CD8-positive, alpha-beta memory T cell (primary cell): ENCODE measurements around the gene AUP1. TPM values are rescaled to one million over a fixed set of nuclear protein-coding genes. Genes with fewer than 3 reads are reported as not detected.

Experiments used
- CTCF ChIA-PET: fragments of 350-600 bp; sonication (Branson Sonifier 250); formaldehyde crosslinking; loops from one replicate; lab custom pipeline; 2021; ENCODE audit warnings: antibody characterized with exemption; lab: Charles Lee
- POLR2A ChIA-PET: fragments of 350-600 bp; sonication (Branson Sonifier 250); formaldehyde crosslinking; loops from one replicate; lab custom pipeline; 2021; ENCODE audit warnings: antibody characterized with exemption; lab: Charles Lee
- DNase-seq, 5 donors: peaks; one replicate each; pipeline versions ENCODE4 v3.0.0 to v3.0.0-alpha.2; 2020 to 2022; ENCODE audit warnings: mixed read lengths in 1 of 5
- H3K27ac ChIP-seq: one replicate; pipeline ENCODE4 v1.7.0; 2013; ENCODE audit warnings: low read depth, mild to moderate bottlenecking, low read length, moderate library complexity
- H3K27me3 ChIP-seq: 2 replicates; pipeline ENCODE4 v1.7.0; 2013; ENCODE audit warnings: low read length, mild to moderate bottlenecking; ENCODE audit not compliant: insufficient read depth, poor library complexity, severe bottlenecking
- H3K36me3 ChIP-seq: 2 replicates; pipeline ENCODE4 v1.7.0; 2013; ENCODE audit warnings: mild to moderate bottlenecking, low read length, moderate library complexity; ENCODE audit not compliant: insufficient read depth
- H3K4me1 ChIP-seq: 2 replicates; pipeline ENCODE4 v1.7.0; 2013; ENCODE audit warnings: mild to moderate bottlenecking, low read length, moderate library complexity; ENCODE audit not compliant: insufficient read depth
- H3K4me3 ChIP-seq: 2 replicates; pipeline ENCODE4 v1.7.0; 2013; ENCODE audit warnings: mild to moderate bottlenecking, low read length
- H3K9me3 ChIP-seq: 2 replicates; pipeline ENCODE4 v1.7.0; 2013; ENCODE audit warnings: mild to moderate bottlenecking, low read length
- H3K27ac Mint-ChIP-seq, 8 donors: one replicate each; pipeline ENCODE4 v1.8.0; 2020 to 2021; ENCODE audit warnings: mixed read lengths in 8 of 8, mild to moderate bottlenecking in 6 of 8, inconsistent platforms in 3 of 8, moderate library complexity in 3 of 8
- H3K27me3 Mint-ChIP-seq, 2 donors: one replicate each; pipeline ENCODE4 v1.8.0; 2020 to 2021; ENCODE audit warnings: mixed read lengths in 2 of 2, mild to moderate bottlenecking in 1 of 2, moderate library complexity in 1 of 2
- H3K36me3 Mint-ChIP-seq, 3 donors: one replicate each; pipeline ENCODE4 v1.8.0; 2020 to 2021; ENCODE audit warnings: mixed read lengths in 3 of 3, inconsistent platforms in 1 of 3, mild to moderate bottlenecking in 1 of 3
- H3K4me1 Mint-ChIP-seq, 3 donors: one replicate each; pipeline ENCODE4 v1.8.0; 2020 to 2021; ENCODE audit warnings: mixed read lengths in 3 of 3, inconsistent platforms in 1 of 3, mild to moderate bottlenecking in 1 of 3
- H3K4me3 Mint-ChIP-seq, 7 donors: one replicate each; pipeline ENCODE4 v1.8.0; 2020 to 2021; ENCODE audit warnings: mixed read lengths in 7 of 7, mild to moderate bottlenecking in 6 of 7, moderate library complexity in 4 of 7, inconsistent platforms in 2 of 7
- H3K9me3 Mint-ChIP-seq, 5 donors: one replicate each; pipeline ENCODE4 v1.8.0; 2020 to 2022; ENCODE audit warnings: mixed read lengths in 5 of 5, mild to moderate bottlenecking in 3 of 5, moderate library complexity in 2 of 5, inconsistent platforms in 1 of 5
- polyA plus RNA-seq: library from polyadenylated mRNA; unstranded; fragments of 300-500 nt; fragmentation: Illumina TruSeq; gene quantifications from one replicate; pipeline ENCODE4 v1.2.3, GENCODE V29; 2021
- total RNA-seq, 2 experiments: library from RNA; stranded (reverse); gene quantifications; one replicate each; pipeline ENCODE4 v1.2.3, GENCODE V29; 2021

Gene AUP1, protein sequence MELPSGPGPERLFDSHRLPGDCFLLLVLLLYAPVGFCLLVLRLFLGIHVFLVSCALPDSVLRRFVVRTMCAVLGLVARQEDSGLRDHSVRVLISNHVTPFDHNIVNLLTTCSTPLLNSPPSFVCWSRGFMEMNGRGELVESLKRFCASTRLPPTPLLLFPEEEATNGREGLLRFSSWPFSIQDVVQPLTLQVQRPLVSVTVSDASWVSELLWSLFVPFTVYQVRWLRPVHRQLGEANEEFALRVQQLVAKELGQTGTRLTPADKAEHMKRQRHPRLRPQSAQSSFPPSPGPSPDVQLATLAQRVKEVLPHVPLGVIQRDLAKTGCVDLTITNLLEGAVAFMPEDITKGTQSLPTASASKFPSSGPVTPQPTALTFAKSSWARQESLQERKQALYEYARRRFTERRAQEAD
- 100 to 1,000 TPM; 219 to 225 TPM for total RNA-seq
- polyA plus RNA-seq: 95.8 TPM

DNA sequence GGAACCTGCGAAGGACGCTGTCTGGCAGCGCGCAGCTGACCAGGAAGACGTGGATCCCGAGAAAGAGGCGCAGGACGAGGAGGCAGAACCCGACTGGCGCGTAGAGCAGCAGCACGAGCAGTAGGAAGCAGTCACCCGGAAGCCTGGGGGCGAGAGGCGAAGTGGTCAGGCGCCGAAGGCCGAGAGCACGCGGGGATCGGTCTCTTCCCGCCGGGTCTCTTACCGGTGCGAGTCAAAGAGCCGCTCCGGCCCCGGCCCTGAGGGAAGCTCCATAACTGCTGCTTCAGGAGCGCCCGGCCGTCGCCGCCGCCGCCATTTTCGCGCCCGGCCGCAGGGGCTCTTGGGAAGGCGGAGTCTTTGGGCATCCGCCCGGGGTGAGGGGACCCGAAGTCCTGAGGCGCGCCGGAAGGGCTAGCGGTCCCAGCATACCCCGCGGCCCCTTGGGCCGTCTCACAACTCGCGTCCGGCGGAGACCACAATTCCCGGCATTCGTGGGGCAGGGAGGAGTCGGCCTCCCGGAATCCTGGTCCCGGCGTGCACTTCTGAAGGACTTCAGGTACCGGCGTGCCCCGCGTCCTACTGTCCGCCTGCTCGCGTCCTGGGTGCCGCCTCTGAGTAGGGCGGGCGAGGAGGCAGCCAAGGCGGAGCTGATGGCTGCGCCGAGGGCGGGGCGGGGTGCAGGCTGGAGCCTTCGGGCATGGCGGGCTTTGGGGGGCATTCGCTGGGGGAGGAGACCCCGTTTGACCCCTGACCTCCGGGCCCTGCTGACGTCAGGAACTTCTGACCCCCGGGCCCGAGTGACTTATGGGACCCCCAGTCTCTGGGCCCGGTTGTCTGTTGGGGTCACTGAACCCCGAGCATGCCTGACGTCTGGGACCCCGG is at the start of gene AUP1, which contains the start of gene HTRA2:
Gene AUP1, minus strand, starts transcription at position 350 of the 882 bp plus-strand sequence. Its CDS starts 77 bp downstream, at position 273.
Gene HTRA2, plus strand, starts transcription at position 577 of the 882 bp plus-strand sequence. Its CDS starts 74 bp downstream, at position 651.
- no peaks in the 10 kb centered on the region for H3K27me3 ChIP-seq
- H3K27me3 Mint-ChIP-seq: peaks cover 0 to 2% of the 10 kb centered on the region in 2 donors
- peak within 1 kb of the TSS; percentile 87 to 97 (median 95) for H3K4me3 Mint-ChIP-seq
- H3K27ac ChIP-seq: peak within 1 kb of the TSS; percentile 86
- CTCF ChIA-PET: interaction anchor here (0.8 to 5.1 kb wide), 8 partner anchors 10 to 351 kb away, joined by 3 to 42 read pairs (median 4); partner anchors contain the start of genes CCDC142, MOB1A and TTC31
- peak within 1 kb of the TSS; percentile 51 to 98 (median 95) for H3K27ac Mint-ChIP-seq
- no peaks in the 10 kb centered on the region for H3K9me3 Mint-ChIP-seq
- H3K4me1 ChIP-seq: peaks cover 28% of the 10 kb centered on the region
- peaks cover 15 to 60% (median 17%) of the 10 kb centered on the region in 3 donors for H3K36me3 Mint-ChIP-seq
- H3K36me3 ChIP-seq: peaks cover 22% of the 10 kb centered on the region
- H3K4me3 ChIP-seq: peak within 1 kb of the TSS; percentile 94
- no peaks in the 10 kb centered on the region for H3K9me3 ChIP-seq
- POLR2A ChIA-PET: interaction anchor here (0.6 to 1.9 kb wide), 10 partner anchors 17 to 351 kb away, joined by 3 to 12 read pairs (median 4); partner anchors contain the start of genes CCDC142, MOB1A, PCGF1 and TTC31
- DNase-seq: peak; percentile 79 to 89 (median 84)
- peaks cover 32 to 44% (median 38%) of the 10 kb centered on the region in 3 donors for H3K4me1 Mint-ChIP-seq

DNA sequence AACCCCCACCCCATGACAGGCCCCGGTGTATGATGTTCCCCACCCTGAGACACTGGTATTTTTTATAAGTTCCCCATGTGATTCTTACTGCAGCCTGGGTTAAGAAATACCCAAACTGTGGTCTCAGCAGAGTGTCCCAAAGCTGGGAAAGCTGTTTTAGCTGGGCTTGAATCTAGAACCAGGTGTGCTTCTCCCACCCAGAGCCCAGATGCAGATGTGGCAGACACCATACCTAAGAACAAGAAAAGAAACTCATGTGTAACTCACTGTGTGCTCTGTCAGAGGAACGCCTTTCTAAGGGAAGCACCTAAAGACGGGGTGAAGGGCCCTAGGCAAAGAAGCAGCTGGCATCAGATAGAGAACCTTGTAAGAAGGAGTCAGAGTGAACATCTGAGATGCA is 48.9 kb upstream of the AUP1 start:
- CTCF ChIA-PET: no interaction called here
- POLR2A ChIA-PET: no interaction called here
- no peak overlapping the region for H3K27ac ChIP-seq
- no peak for DNase-seq
- H3K4me3 Mint-ChIP-seq: no peak overlapping the region
- peak overlapping the region in 1 of 8 donors; percentile 1 for H3K27ac Mint-ChIP-seq
- peaks cover 0 to 4% (median 0%) of the 10 kb centered on the region in 3 donors for H3K36me3 Mint-ChIP-seq
- no peaks in the 10 kb centered on the region for H3K36me3 ChIP-seq
- H3K4me3 ChIP-seq: no peak overlapping the region
- H3K4me1 ChIP-seq: peaks cover 9% of the 10 kb centered on the region
- H3K27me3 ChIP-seq: no peaks in the 10 kb centered on the region
- peaks cover 3 to 7% of the 10 kb centered on the region in 2 donors for H3K27me3 Mint-ChIP-seq
- no peaks in the 10 kb centered on the region for H3K9me3 ChIP-seq
- peaks cover 14 to 15% (median 15%) of the 10 kb centered on the region in 3 donors for H3K4me1 Mint-ChIP-seq
- no peaks in the 10 kb centered on the region for H3K9me3 Mint-ChIP-seq

- Histone ChIP-seq H3K27me3 (no peaks in the 10 kb centered on the region), H3K36me3 (no peaks in the 10 kb centered on the region), H3K4me3 (no peak overlapping the region), H3K4me1 (peaks cover 11% of the 10 kb centered on the region), H3K9me3 (no peaks in the 10 kb centered on the region), H3K27ac (no peak overlapping the region)
- Mint-ChIP-seq H3K9me3 (no peaks in the 10 kb centered on the region), H3K4me3 (no peak overlapping the region), H3K27ac (peak overlapping the region in 2 of 8 donors; percentile 50 to 59), H3K36me3 (peaks cover 0 to 4% (median 0%) of the 10 kb centered on the region in 3 donors), H3K27me3 (peaks cover 0 to 6% of the 10 kb centered on the region in 2 donors), H3K4me1 (peaks cover 14 to 15% (median 15%) of the 10 kb centered on the region in 3 donors)
- POLR2A ChIA-PET: interaction anchor here (1.4 kb wide), 1 partner anchor 105 kb away, joined by 3 read pairs; the partner anchor contains the start of gene MRPL53
- CTCF ChIA-PET: interaction anchor here (1.2 to 1.4 kb wide), 3 partner anchors 8 to 186 kb away, joined by 3 to 4 read pairs (median 3); no protein-coding TSS in a partner anchor
- no peak for DNase-seq
Observed at GRCh38 chr2:74577448-74577847, 47.9 kb upstream of the AUP1 start.

DNA sequence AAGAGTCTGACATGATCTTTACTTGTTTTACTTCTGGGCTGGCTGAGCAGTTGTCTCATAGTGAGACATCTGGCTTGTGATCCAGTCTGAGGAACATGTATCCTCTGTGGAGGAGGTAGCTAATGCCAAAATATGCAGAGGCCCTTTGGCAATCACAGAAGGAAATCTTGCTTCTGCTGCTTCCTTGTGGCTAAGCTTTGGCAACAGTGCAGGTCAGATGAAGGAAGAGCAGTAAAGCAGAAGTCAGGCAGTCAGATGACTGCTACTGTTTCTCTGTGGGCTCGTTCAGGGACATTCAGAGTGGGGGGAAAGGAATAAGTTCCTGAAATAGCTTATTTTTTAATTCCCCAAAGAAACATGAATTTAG is 47.3 kb upstream of the AUP1 start:
- ChIA-PET POLR2A (interaction anchor here (1.4 kb wide), 1 partner anchor 105 kb away, joined by 3 read pairs; the partner anchor contains the start of gene MRPL53), CTCF (interaction anchor here (1.2 to 1.4 kb wide), 3 partner anchors 9 to 185 kb away, joined by 3 to 4 read pairs (median 3); no protein-coding TSS in a partner anchor)
- H3K9me3 ChIP-seq: no peaks in the 10 kb centered on the region
- Mint-ChIP-seq H3K27me3 (peaks cover 0 to 6% of the 10 kb centered on the region in 2 donors), H3K27ac (peak overlapping the region in 1 of 8 donors; percentile 23), H3K4me3 (no peak overlapping the region), H3K36me3 (peaks cover 0 to 4% (median 0%) of the 10 kb centered on the region in 3 donors), H3K9me3 (no peaks in the 10 kb centered on the region), H3K4me1 (peaks cover 14 to 15% (median 15%) of the 10 kb centered on the region in 3 donors)
- H3K4me1 ChIP-seq: peaks cover 11% of the 10 kb centered on the region
- no peak overlapping the region for H3K27ac ChIP-seq
- H3K4me3 ChIP-seq: no peak overlapping the region
- H3K36me3 ChIP-seq: no peaks in the 10 kb centered on the region
- no peaks in the 10 kb centered on the region for H3K27me3 ChIP-seq
- no peak for DNase-seq

- no peak overlapping the region for H3K4me3 Mint-ChIP-seq
- peaks cover 0 to 6% of the 10 kb centered on the region in 2 donors for H3K27me3 Mint-ChIP-seq
- H3K27ac Mint-ChIP-seq: peak overlapping the region in 1 of 8 donors; percentile 24
- peaks cover 0 to 4% (median 0%) of the 10 kb centered on the region in 3 donors for H3K36me3 Mint-ChIP-seq
- H3K9me3 ChIP-seq: no peaks in the 10 kb centered on the region
- H3K27me3 ChIP-seq: no peaks in the 10 kb centered on the region
- CTCF ChIA-PET: interaction anchor here (1.2 to 1.3 kb wide), 2 partner anchors 10 to 184 kb away, joined by 3 to 4 read pairs; no protein-coding TSS in a partner anchor
- H3K4me1 ChIP-seq: peaks cover 11% of the 10 kb centered on the region
- peaks cover 14 to 15% (median 15%) of the 10 kb centered on the region in 3 donors for H3K4me1 Mint-ChIP-seq
- no peaks in the 10 kb centered on the region for H3K9me3 Mint-ChIP-seq
- POLR2A ChIA-PET: interaction anchor here (1.4 kb wide), 1 partner anchor 104 kb away, joined by 3 read pairs; the partner anchor contains the start of gene MRPL53
- no peak overlapping the region for H3K27ac ChIP-seq
- no peaks in the 10 kb centered on the region for H3K36me3 ChIP-seq
- no peak for DNase-seq
- H3K4me3 ChIP-seq: no peak overlapping the region
Observed at GRCh38 chr2:74576211-74576862, 46.8 kb upstream of the AUP1 start.

DNA sequence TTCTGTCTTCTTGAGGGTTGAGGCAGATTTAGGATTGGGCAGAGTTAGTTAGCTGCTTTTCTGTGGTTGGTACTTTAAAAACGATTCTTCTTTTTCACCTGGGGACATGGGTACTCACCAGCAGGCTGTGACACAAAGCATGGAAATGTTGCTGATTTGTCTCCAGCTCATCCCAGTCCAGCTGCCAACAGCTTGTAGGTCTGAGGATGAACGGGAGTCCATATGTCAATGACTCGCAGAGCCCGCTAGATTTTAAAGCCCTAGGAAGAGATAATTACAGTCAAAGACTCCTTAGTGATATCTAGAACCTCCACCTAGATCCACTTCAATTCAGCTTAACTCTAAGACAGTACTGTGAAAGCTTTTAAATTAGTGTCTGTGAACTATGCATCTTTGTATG is 45.8 kb upstream of the AUP1 start:
- no peak overlapping the region for H3K4me3 Mint-ChIP-seq

More for the DNA sequence above, 45.8 kb upstream of the AUP1 start:
- Mint-ChIP-seq H3K4me1 (peaks cover 14 to 15% (median 15%) of the 10 kb centered on the region in 3 donors), H3K36me3 (peaks cover 0 to 4% (median 0%) of the 10 kb centered on the region in 3 donors), H3K27me3 (peaks cover 0 to 3% of the 10 kb centered on the region in 2 donors), H3K9me3 (no peaks in the 10 kb centered on the region), H3K27ac (no peak overlapping the region)
- ChIA-PET CTCF (interaction anchor here (2.0 kb wide), 1 partner anchor 12 kb away, joined by 7 read pairs; no protein-coding TSS in a partner anchor), POLR2A (no interaction called here)
- no peak overlapping the region for H3K27ac ChIP-seq
- no peak overlapping the region for H3K4me3 ChIP-seq
- H3K4me1 ChIP-seq: peaks cover 11% of the 10 kb centered on the region
- H3K36me3 ChIP-seq: no peaks in the 10 kb centered on the region
- no peaks in the 10 kb centered on the region for H3K9me3 ChIP-seq
- H3K27me3 ChIP-seq: no peaks in the 10 kb centered on the region
- DNase-seq: no peak
